Osteoblast (primary cell): Measurements from ENCODE around the gene TMEM140. TPM values are rescaled to one million over a fixed set of nuclear protein-coding genes. Genes with fewer than 3 reads are reported as not detected.

ENCODE experiments used
- DNase-seq: peaks from one replicate; pipeline ENCODE4 v3.0.0; 2011; ENCODE audit warnings: low spot score, mixed read lengths; ENCODE audit not compliant: insufficient read length; ENCODE audit errors: missing footprints
- H2AFZ ChIP-seq: 2 replicates; pipeline ENCODE4 v1.6.0; 2011; ENCODE audit warnings: mild to moderate bottlenecking, low read length
- H3K27ac ChIP-seq: 2 replicates; pipeline ENCODE4 v1.5.1; 2011; ENCODE audit warnings: mild to moderate bottlenecking, low read depth, low read length, moderate library complexity
- H3K27me3 ChIP-seq: 2 replicates; pipeline ENCODE4 v1.6.0; 2012; ENCODE audit warnings: mild to moderate bottlenecking, control low read depth, inconsistent platforms, low read length, moderate library complexity; ENCODE audit not compliant: insufficient read depth
- H3K36me3 ChIP-seq: 2 replicates; pipeline ENCODE4 v1.5.1; 2011; ENCODE audit warnings: mild to moderate bottlenecking, low read length, control low read depth, moderate library complexity; ENCODE audit not compliant: insufficient read depth
- H3K4me1 ChIP-seq: 2 replicates; pipeline ENCODE4 v1.5.1; 2011; ENCODE audit warnings: mild to moderate bottlenecking, low read length, control low read depth, moderate library complexity; ENCODE audit not compliant: insufficient read depth
- H3K4me2 ChIP-seq: 2 replicates; pipeline ENCODE4 v1.6.0; 2011; ENCODE audit warnings: mild to moderate bottlenecking, low read length; ENCODE audit not compliant: insufficient read depth
- H3K4me3 ChIP-seq: fragments of 200-600 bp; sonication (generic); 3 replicates; pipeline ENCODE4 v1.5.1; 2012; ENCODE audit warnings: mild to moderate bottlenecking, low read length, inconsistent platforms; ENCODE audit not compliant: insufficient read depth
- H3K79me2 ChIP-seq: 2 replicates; pipeline ENCODE4 v1.6.0; 2012; ENCODE audit warnings: mild to moderate bottlenecking, low read length, control low read depth, inconsistent platforms; ENCODE audit not compliant: insufficient read depth
- H3K9me3 ChIP-seq: 2 replicates; pipeline ENCODE4 v1.5.1; 2011; ENCODE audit warnings: low read depth, low read length, control low read depth
- H4K20me1 ChIP-seq: 2 replicates; pipeline ENCODE4 v1.6.0; 2012; ENCODE audit warnings: mild to moderate bottlenecking, low read length, control low read depth; ENCODE audit not compliant: insufficient read depth
- CTCF ChIP-seq: IDR thresholded peaks from 2 replicates; pipeline ENCODE4 v1.5.1; 2011; ENCODE audit warnings: mild to moderate bottlenecking, low read depth, low read length, moderate library complexity; ENCODE audit errors: extremely low read depth
- total RNA-seq: library from RNA; depleted of rRNA; stranded (reverse); fragments of >200 nt; gene quantifications from 2 replicates; pipeline ENCODE4 v1.2.3, GENCODE V29; 2012

TMEM140 gene
- total RNA-seq, 1 donor: 14.1 TPM

GRCh38 chr7:135195968-135196629 is 48.2 kb downstream of the TMEM140 start:
- Histone ChIP-seq H3K9me3 (no peaks in the 10 kb centered on the region), H3K36me3 (peaks cover 19% of the 10 kb centered on the region), H3K27me3 (no peaks in the 10 kb centered on the region), H3K4me1 (peaks cover 10% of the 10 kb centered on the region), H4K20me1 (no peaks in the 10 kb centered on the region), H3K4me2 (no peak overlapping the region), H2AFZ (no peak overlapping the region), H3K4me3 (no peak overlapping the region), H3K27ac (no peak overlapping the region), H3K79me2 (no peaks in the 10 kb centered on the region)
- DNase-seq: no peak
- TF ChIP-seq CTCF: no peak

- Histone ChIP-seq H3K4me3 (no peak overlapping the region), H3K9me3 (no peaks in the 10 kb centered on the region), H2AFZ (no peak overlapping the region), H4K20me1 (no peaks in the 10 kb centered on the region), H3K79me2 (no peaks in the 10 kb centered on the region), H3K4me2 (no peak overlapping the region), H3K4me1 (peaks cover 10% of the 10 kb centered on the region), H3K36me3 (peaks cover 24% of the 10 kb centered on the region), H3K27ac (no peak overlapping the region), H3K27me3 (no peaks in the 10 kb centered on the region)
- no peak for TF ChIP-seq CTCF
- DNase-seq: no peak
Measured at GRCh38 chr7:135197343-135197742, 49.5 kb downstream of the TMEM140 start.

GRCh38 chr7:135197906-135198655 is 50.2 kb downstream of the TMEM140 start:
- Histone ChIP-seq H4K20me1 (no peaks in the 10 kb centered on the region), H2AFZ (no peak overlapping the region), H3K4me3 (no peak overlapping the region), H3K9me3 (no peaks in the 10 kb centered on the region), H3K79me2 (no peaks in the 10 kb centered on the region), H3K4me2 (no peak overlapping the region), H3K27ac (no peak overlapping the region), H3K4me1 (peaks cover 10% of the 10 kb centered on the region), H3K36me3 (peaks cover 20% of the 10 kb centered on the region), H3K27me3 (no peaks in the 10 kb centered on the region)
- TF ChIP-seq CTCF: no peak
- no peak for DNase-seq

- H4K20me1 ChIP-seq: no peaks in the 10 kb centered on the region
- no peak overlapping the region for H3K4me2 ChIP-seq
- no peaks in the 10 kb centered on the region for H3K79me2 ChIP-seq
- H3K4me1 ChIP-seq: peaks cover 16% of the 10 kb centered on the region
- no peak overlapping the region for H3K27ac ChIP-seq
- peaks cover 21% of the 10 kb centered on the region for H3K36me3 ChIP-seq
- H3K9me3 ChIP-seq: no peaks in the 10 kb centered on the region
- H2AFZ ChIP-seq: no peak overlapping the region
- no peaks in the 10 kb centered on the region for H3K27me3 ChIP-seq
- H3K4me3 ChIP-seq: no peak overlapping the region
- no peak for DNase-seq
- no peak for TF ChIP-seq CTCF
Measured at GRCh38 chr7:135199439-135199838, 51.6 kb downstream of the TMEM140 start.
